Peyer's patch (tissue), 4 donors: Measurements from ENCODE around the gene SMIM1.

Experiments used
- CTCF ChIP-seq, 6 experiments: fragments of 450-650 bp in 4 of 6; fragments of 200-600 bp in 2 of 6; sonication (generic) in 1 of 6; IDR thresholded peaks; one replicate each; pipeline ENCODE4 v1.5.1; 2017 to 2019; ENCODE audit warnings: antibody characterized with exemption in 6 of 6, mild to moderate bottlenecking in 3 of 6, moderate library complexity in 1 of 6
- POLR2A ChIP-seq, 2 donors: fragments of 450-650 bp; IDR thresholded peaks; one replicate each; pipeline ENCODE4 v1.5.1; 2017; ENCODE audit warnings: antibody characterized with exemption in 2 of 2, mild to moderate bottlenecking in 2 of 2, moderate library complexity in 2 of 2

GRCh38 chr1:3746830-3747521 is 25.6 kb upstream of the SMIM1 start:
- no peak for TF ChIP-seq CTCF (IDR thresholded peaks at IDR 0.05)
- TF ChIP-seq POLR2A (IDR thresholded peaks at IDR 0.05), result no peak
